Forelimb muscle (tissue), 1 donor: ENCODE data around the gene ALPG. TPM values are rescaled to one million over a fixed set of nuclear protein-coding genes. Genes with fewer than 3 reads are reported as not detected.
"Not testable (repeated sequence)": the region's sequence is repeated elsewhere in the genome, so short reads cannot be mapped to it uniquely, and the experiment has no call there.

Experiments used
- DNase-seq: peaks from one replicate; pipeline ENCODE4 v3.0.0-alpha.2; 2013; ENCODE audit warnings: low read depth
- polyA plus RNA-seq: library from polyadenylated mRNA; unstranded; fragments of 120-200 nt; gene quantifications from one replicate; pipeline ENCODE4 v1.2.1, GENCODE V29; 2013; ENCODE audit not compliant: insufficient read length

ALPG gene
- polyA plus RNA-seq: not detected

- DNase-seq: no peak
Observed at GRCh38 chr2:232406556-232407310, at the start of gene ALPG. Gene ALPG, plus strand, starts transcription at chr2:232406844. Its CDS starts 51 bp downstream, at chr2:232406895.

GRCh38 chr2:232361646-232362045 is 45.0 kb upstream of the ALPG start:
- DNase-seq: no peak

GRCh38 chr2:232362174-232362900 is 44.3 kb upstream of the ALPG start:
- DNase-seq: no peak

GRCh38 chr2:232363064-232363783 is 43.4 kb upstream of the ALPG start:
- not testable (repeated sequence) for DNase-seq

- DNase-seq: no peak
Observed at GRCh38 chr2:232363784-232364615, 42.6 kb upstream of the ALPG start.

- not testable (repeated sequence) for DNase-seq
Observed at GRCh38 chr2:232364806-232365594, 41.6 kb upstream of the ALPG start.

GRCh38 chr2:232365621-232366321 is 40.9 kb upstream of the ALPG start:
- DNase-seq: no peak

GRCh38 chr2:232366461-232366860 is 40.2 kb upstream of the ALPG start:
- DNase-seq: not testable (repeated sequence)

GRCh38 chr2:232367016-232367415 is 39.6 kb upstream of the ALPG start:
- no peak for DNase-seq

GRCh38 chr2:232367591-232368233 is 38.9 kb upstream of the ALPG start:
- DNase-seq: no peak

- DNase-seq: no peak
Observed at GRCh38 chr2:232368311-232368731, 38.3 kb upstream of the ALPG start.

GRCh38 chr2:232369126-232369951 is 37.3 kb upstream of the ALPG start:
- DNase-seq: no peak

GRCh38 chr2:232370007-232370406 is 36.6 kb upstream of the ALPG start:
- DNase-seq: not testable (repeated sequence)

- no peak for DNase-seq
Observed at GRCh38 chr2:232372231-232373208, 34.1 kb upstream of the ALPG start.

GRCh38 chr2:232374356-232374755 is 32.3 kb upstream of the ALPG start:
- DNase-seq: no peak

GRCh38 chr2:232375164-232375563 is 31.5 kb upstream of the ALPG start:
- DNase-seq: no peak

GRCh38 chr2:232376260-232376659 is 30.4 kb upstream of the ALPG start:
- DNase-seq: no peak
